HTR-8/SVneo (cell line): Measurements from ENCODE around the gene IL2RA.
A peak's percentile ranks its signal among the peaks of the same experiment; 100 is the strongest.

ENCODE experiments used
- DNase-seq: peaks from one replicate; pipeline ENCODE4 v3.0.0; 2011; ENCODE audit warnings: low spot score, mixed read lengths; ENCODE audit not compliant: insufficient read length
- FAIRE-seq: peaks from 2 replicates; lab custom pipeline; 2011; peaks lifted over from hg19 to GRCh38; lab: Jason Lieb, UNC

IL2RA gene

DNA sequence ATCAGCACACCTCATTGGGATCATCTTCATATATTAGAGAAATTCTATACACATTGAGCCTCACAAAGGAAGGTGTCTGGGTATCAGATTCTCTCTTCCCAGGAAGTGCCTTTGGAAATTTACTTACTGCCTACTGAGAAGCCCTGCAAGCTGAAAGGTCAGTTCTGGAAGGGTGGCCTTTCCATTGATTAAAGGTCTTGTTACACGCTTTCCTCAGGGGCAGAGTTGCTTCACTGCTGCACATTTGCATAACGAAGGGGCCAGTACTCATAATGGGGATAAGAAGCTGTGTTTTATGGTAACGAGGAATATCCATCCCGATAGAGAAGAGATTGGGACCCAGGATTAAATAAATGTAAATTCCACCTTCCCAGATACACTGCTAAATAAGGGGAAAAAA is 65.5 kb downstream of the IL2RA start:
- FAIRE-seq (no peak), DNase-seq (no peak)

DNA sequence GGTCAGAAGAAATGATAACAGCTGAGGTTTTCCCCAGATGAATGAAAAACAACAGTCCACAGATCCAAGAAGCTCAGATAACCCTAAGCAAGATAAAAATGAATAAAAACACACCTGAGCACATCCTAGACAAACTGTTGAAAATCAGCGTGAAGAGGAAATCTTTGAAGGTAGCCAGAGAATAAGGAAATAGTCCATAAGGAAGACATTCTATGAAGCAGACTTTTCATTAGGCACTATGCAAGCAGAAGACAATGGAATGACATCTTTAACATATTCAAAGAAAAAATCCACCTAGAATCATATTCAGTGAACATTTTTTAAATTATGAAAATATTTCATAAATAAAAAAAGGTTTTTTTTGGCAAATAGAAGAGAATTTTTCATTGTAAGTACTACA is 69.8 kb downstream of the IL2RA start:
- FAIRE-seq (no peak), DNase-seq (no peak)

DNA sequence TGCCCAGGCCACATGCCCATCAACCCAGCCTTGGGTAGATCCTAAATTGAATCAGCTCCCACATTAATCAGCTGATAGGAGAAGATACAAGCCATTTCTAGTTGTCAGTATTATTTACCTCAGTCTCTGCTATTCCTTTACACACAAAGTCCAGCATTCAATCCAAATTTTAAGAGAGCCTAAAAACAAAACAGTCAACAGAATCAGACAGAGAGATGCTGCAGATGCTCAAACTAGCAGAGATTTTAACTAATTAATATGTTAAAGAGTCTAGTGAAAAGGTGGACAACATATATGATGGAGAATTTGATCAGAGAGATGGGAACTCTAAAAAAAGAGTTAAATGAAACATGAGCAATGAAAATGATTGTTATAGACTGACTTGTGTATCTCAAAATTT is 70.5 kb downstream of the IL2RA start:
- no peak for DNase-seq
- no peak for FAIRE-seq

- FAIRE-seq, result no peak
- DNase-seq, result no peak
Observed at GRCh38 chr10:5989756-5990155, 72.4 kb downstream of the IL2RA start.

DNA sequence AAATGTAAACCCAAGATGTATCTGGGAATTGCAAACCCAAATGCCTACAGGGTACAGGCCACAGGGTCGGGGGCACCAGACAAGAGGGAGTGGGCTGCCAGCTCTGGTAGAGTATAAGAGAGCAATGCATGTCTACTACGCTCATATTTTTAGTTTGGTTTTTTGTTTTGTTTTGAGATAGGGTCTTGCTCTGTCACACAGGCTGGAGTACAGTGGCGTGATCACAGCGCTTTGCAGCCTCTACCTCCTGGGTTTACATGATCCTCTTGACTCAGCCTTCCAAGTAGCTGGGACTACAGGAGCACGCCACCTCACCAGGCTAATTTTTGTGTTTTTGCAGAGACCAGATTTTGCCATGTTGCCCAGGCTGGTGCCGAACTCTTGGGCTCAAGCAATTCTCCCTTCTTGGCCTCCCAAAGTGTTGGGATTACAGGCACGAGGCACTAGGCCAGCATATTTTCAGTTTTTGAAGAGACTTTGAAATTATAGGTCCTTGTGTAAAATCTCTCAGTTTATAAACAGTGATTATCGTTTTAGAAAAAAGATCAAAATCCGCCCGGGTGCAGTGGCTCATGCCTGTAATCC is 73.7 kb downstream of the IL2RA start:
- FAIRE-seq, result no peak
- no peak for DNase-seq

- FAIRE-seq (no peak), DNase-seq (no peak)
Observed at GRCh38 chr10:5987747-5988146, 74.4 kb downstream of the IL2RA start.

- FAIRE-seq (no peak), DNase-seq (no peak)
Observed at GRCh38 chr10:5985029-5985428, 77.1 kb downstream of the IL2RA start.

DNA sequence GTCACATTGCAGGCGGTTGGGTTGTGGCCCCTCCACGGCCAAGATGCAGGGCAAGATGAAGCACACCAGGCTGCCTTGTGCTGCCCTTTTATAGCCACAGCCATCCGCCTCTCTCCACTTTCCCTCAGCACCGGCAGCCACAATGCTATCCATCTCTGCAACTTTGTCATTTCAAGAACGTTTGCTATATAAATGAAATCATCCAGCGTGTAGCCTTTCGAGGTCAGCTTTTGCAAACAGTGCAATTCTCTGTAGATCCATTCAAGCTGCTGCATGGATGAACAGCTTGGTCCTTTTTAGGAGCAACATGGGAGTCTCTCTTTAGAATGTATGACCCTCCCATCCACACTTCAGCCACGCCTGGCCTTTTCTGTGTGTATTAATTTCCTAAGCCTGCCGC is 78.4 kb downstream of the IL2RA start:
- no peak for FAIRE-seq
- no peak for DNase-seq

DNA sequence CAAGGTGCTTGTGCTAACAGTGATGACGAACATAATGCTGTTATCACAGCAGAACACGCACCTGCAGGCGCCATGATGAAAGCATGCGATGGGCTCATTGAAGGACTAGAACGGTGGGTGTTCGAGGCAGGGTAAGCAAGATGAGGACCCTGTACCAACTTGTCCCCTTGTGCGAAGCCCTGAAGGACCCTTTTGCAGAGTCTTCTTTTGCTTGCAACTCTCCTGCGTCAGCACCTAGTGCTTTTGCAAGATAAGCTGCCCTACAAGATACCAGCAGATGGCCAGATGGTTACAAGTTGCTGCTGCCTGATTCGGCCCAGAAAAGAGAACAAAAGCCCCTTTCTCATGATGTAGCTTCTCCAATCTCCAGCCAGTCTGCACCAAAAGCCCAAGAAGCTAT is 80.6 kb downstream of the IL2RA start:
- FAIRE-seq (no peak), DNase-seq (no peak)

- DNase-seq, result no peak
- FAIRE-seq, result no peak
Observed at GRCh38 chr10:5978230-5978489, 84.0 kb downstream of the IL2RA start.

- peak; percentile 72 for DNase-seq
- no peak for FAIRE-seq
Observed at GRCh38 chr10:5977471-5978229, 84.5 kb downstream of the IL2RA start, which contains the start of gene IL15RA. IL15RA (minus strand) TSS chr10:5977543; CDS start chr10:5977492, 51 bp downstream.

GRCh38 chr10:5976512-5977470 is 85.4 kb downstream of the IL2RA start:
- DNase-seq, result peak; percentile 41
- FAIRE-seq, result no peak

GRCh38 chr10:5975641-5976473 is 86.3 kb downstream of the IL2RA start:
- DNase-seq (no peak), FAIRE-seq (no peak)

GRCh38 chr10:5973069-5973468 is 89.1 kb downstream of the IL2RA start:
- no peak for DNase-seq
- FAIRE-seq, result no peak

DNA sequence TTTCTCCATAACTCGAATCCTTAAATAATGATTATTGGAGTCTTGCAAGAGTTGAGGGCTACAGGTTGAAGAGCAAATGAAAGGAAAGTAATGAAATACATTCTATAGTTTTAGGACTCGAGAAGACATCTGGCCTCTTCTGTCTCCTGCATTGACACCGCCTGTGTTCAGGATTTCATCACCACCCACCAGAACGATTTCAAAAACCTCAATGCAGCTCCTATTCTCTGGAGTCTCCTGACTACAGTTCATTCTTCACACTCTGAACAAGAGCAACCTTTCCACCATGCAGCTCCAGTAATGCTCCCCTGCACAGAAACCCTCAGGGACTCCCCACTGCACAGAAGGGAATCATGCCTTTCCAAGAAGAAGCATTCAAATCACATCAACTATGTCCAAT is 90.3 kb downstream of the IL2RA start:
- FAIRE-seq (no peak), DNase-seq (no peak)

DNA sequence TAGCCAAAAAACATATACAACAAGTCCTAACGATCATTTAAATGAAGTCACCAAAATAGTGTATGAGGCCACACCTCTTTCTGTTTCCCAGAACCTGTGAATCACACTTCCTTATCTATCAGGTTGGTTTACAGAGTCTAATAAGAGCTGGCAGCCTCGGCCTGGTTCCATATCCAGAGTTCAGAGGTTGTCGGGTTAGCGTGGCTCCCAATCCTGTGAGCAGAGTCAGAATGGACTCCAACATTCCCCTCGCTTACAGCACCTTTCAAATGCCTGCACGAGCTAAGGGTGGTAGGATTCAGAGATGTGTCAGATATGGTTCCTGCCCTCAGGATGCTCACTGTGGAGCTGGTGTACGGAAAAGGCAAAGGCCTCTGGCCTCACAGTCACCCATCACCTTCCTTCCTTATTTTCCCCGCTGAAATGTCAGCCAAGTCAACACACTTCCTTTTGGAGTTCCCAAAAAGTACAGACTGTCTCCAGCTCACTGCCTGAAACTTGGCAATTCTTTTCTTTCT is 90.8 kb downstream of the IL2RA start:
- no peak for FAIRE-seq
- DNase-seq, result no peak

GRCh38 chr10:5970527-5970926 is 91.6 kb downstream of the IL2RA start:
- DNase-seq (no peak), FAIRE-seq (no peak)

- DNase-seq (no peak), FAIRE-seq (no peak)
Observed at GRCh38 chr10:5970066-5970465, 92.1 kb downstream of the IL2RA start.

GRCh38 chr10:5968681-5969453 is 93.3 kb downstream of the IL2RA start:
- no peak for DNase-seq
- no peak for FAIRE-seq
